K562 (cell line): ENCODE data around the gene SERTAD3. TPM values are rescaled to one million over a fixed set of nuclear protein-coding genes. Genes with fewer than 3 reads are reported as not detected.

Experiments
- ATF1 ChIP-seq, 2 experiments: fragments of 450-650 bp in 1 of 2; IDR thresholded peaks; 2 replicates each; pipeline ENCODE4 v1.6.1; 2016; ENCODE audit warnings: missing compliant biosample characterization in 1 of 2, missing genetic modification characterization in 1 of 2
- CREB1 ChIP-seq, 2 experiments: sonication (generic) in 1 of 2; formaldehyde crosslinking in 1 of 2; IDR thresholded peaks; 2 replicates each; pipeline versions ENCODE4 v1.6.1 to v1.8.0; 2012 to 2022; ENCODE audit warnings: inconsistent platforms in 1 of 2, mild to moderate bottlenecking in 1 of 2, missing genetic modification reagents in 1 of 2, moderate library complexity in 1 of 2
- FIP1L1 ChIP-seq: fragments of 200-400 bp; formaldehyde crosslinking; IDR thresholded peaks from 2 replicates; pipeline ENCODE4 v1.6.1; 2018; ENCODE audit warnings: mild to moderate bottlenecking, low read depth, low read length; ENCODE audit not compliant: poor library complexity, severe bottlenecking
- GTF2E2 ChIP-seq: fragments of 200-800 bp; sonication (Bioruptor generic); IDR thresholded peaks from 2 replicates; pipeline ENCODE4 v1.6.1; 2016; ENCODE audit warnings: missing genetic modification characterization, missing compliant biosample characterization
- HMG20B ChIP-seq: fragments of 250-450 bp; sonication (Bioruptor Pico); IDR thresholded peaks from 2 replicates; pipeline ENCODE4 v1.5.0; 2021; ENCODE audit warnings: mild to moderate bottlenecking
- MCM2 ChIP-seq: fragments of 450-650 bp; IDR thresholded peaks from 2 replicates; pipeline ENCODE4 v1.6.1; 2017; ENCODE audit warnings: low read depth, mild to moderate bottlenecking
- MTA3 ChIP-seq: fragments of 450-650 bp; formaldehyde crosslinking; IDR thresholded peaks from 2 replicates; pipeline ENCODE4 v1.6.1; 2017; ENCODE audit warnings: mild to moderate bottlenecking, borderline replicate concordance
- MYC ChIP-seq, 2 experiments: fragments of 250-450 bp in 1 of 2; sonication (Bioruptor Pico) in 1 of 2; IDR thresholded peaks; 2 replicates each; pipeline versions ENCODE4 v1.5.1 to v1.6.1; 2012 to 2021; ENCODE audit warnings: low read depth in 2 of 2, borderline replicate concordance in 1 of 2, improper control_type of control experiment in 1 of 2, low read length in 1 of 2, mild to moderate bottlenecking in 1 of 2, moderate library complexity in 1 of 2
- PHF20 ChIP-seq: fragments of 450-650 bp; IDR thresholded peaks from 2 replicates; pipeline ENCODE4 v1.6.1; 2018; ENCODE audit not compliant: partially characterized antibody
- SIN3A ChIP-seq, 2 experiments: fragments of 150-350 bp in 1 of 2; IDR thresholded peaks; 2 replicates each; pipeline ENCODE4 v1.6.1; 2011 to 2016; ENCODE audit warnings: borderline replicate concordance in 2 of 2, low read depth in 2 of 2, low read length in 2 of 2, mild to moderate bottlenecking in 2 of 2, moderate library complexity in 2 of 2; ENCODE audit not compliant: control insufficient read depth in 1 of 2
- SIN3B ChIP-seq: fragments of 450-650 bp; IDR thresholded peaks from 2 replicates; pipeline ENCODE4 v1.6.1; 2017; ENCODE audit warnings: low read depth, mild to moderate bottlenecking, moderate library complexity
- TAF1 ChIP-seq: IDR thresholded peaks from 2 replicates; pipeline ENCODE4 v1.6.1; 2011; ENCODE audit warnings: mild to moderate bottlenecking, low read length, moderate library complexity; ENCODE audit not compliant: insufficient read depth, control insufficient read depth, severe bottlenecking; ENCODE audit errors: extremely low read depth
- TARDBP ChIP-seq: fragments of 450-650 bp; IDR thresholded peaks from 2 replicates; pipeline ENCODE4 v1.6.1; 2016
- TEAD4 ChIP-seq, 2 experiments: sonication (generic) in 1 of 2; formaldehyde crosslinking in 1 of 2; IDR thresholded peaks; 2 replicates each; pipeline versions ENCODE4 v1.6.1 to v1.8.0; 2012 to 2022; ENCODE audit warnings: borderline replicate concordance in 1 of 2, inconsistent platforms in 1 of 2, low read length in 1 of 2, mild to moderate bottlenecking in 1 of 2, missing genetic modification reagents in 1 of 2
- VEZF1 ChIP-seq: fragments of 200-800 bp; sonication (Bioruptor generic); IDR thresholded peaks from 2 replicates; pipeline ENCODE4 v1.6.1; 2017; ENCODE audit warnings: missing genetic modification characterization, missing compliant biosample characterization
- polyA plus RNA-seq, 8 experiments: library from polyadenylated mRNA; depleted of rRNA in 4 of 8; stranded (reverse) in 5 of 8; unstranded in 3 of 8; fragments of >200 nt; fragmentation: Nextera tagmentation in 2 of 8; fragmentation: Illumina TruSeq in 1 of 8; extraction: Ambion mirVana in 2 of 8; extraction: Trizol in 1 of 8; gene quantifications; 2 replicates each; pipeline versions ENCODE4 v1.2.1 to v1.2.3, GENCODE V29; 2011 to 2014; ENCODE audit warnings: inconsistent platforms in 1 of 8, missing spikeins in 1 of 8
- total RNA-seq, 7 experiments: library from RNA; depleted of rRNA in 6 of 7; stranded (reverse); fragments of >200 nt in 6 of 7; fragmentation: Illumina TruSeq in 2 of 7; extraction: Trizol in 2 of 7; gene quantifications; 2 replicates each; pipeline versions ENCODE4 v1.2.1 to v1.2.3, GENCODE V29; 2011 to 2021; ENCODE audit warnings: low replicate concordance in 1 of 7
- TF ChIP-seq, protein P1 (sequence below): sonication (generic); formaldehyde crosslinking; IDR thresholded peaks from 2 replicates; pipeline ENCODE4 v1.8.0; 2022; ENCODE audit warnings: missing genetic modification reagents, mild to moderate bottlenecking, borderline replicate concordance

SERTAD3 gene
- total and polyA plus RNA-seq, 9 of the 15 experiments (the other 6 are each of a cell fraction or from before 2014, with no cell fraction given), result 5.4 to 28.9 (median 17.5) TPM

GRCh38 chr19:40425450-40426287 lies 18.5 kb downstream of the SERTAD3 start, which contains the start of gene SERTAD1 (continued):
- TF ChIP-seq FIP1L1, result peak; percentile 92
- no peak for TF ChIP-seq ATF1 (CRISPR knock-in tag; IDR thresholded peaks at IDR 0.05)
- peak; percentile 82 for TF ChIP-seq ATF1 (tag; IDR thresholded peaks at IDR 0.05)
- peak; percentile 53 for TF ChIP-seq PHF20
- no peak for TF ChIP-seq CREB1 (IDR thresholded peaks at IDR 0.05)
- TF ChIP-seq CREB1 (CRISPR knock-in tag; IDR thresholded peaks at IDR 0.05), result peak; percentile 36; the same call in 1 of the 2 replicates
- peak; percentile 89 for TF ChIP-seq HMG20B (CRISPR knock-in tag)
- TF ChIP-seq VEZF1 (CRISPR knock-in tag), result peak; percentile 91
- TF ChIP-seq MCM2, result no peak
- peak; percentile 73 for TF ChIP-seq TAF1
- TF ChIP-seq MTA3, result peak; percentile 71
- TF ChIP-seq GTF2E2 (tag), result 0 out of 2 replicates have a peak, but pooled peaks have one; percentile 64
- TF ChIP-seq MYC (IDR thresholded peaks at IDR 0.05; ENCODE audit: low read depth, low read length), result 0 out of 2 replicates have a peak, but pooled peaks have one; percentile 48
- TF ChIP-seq MYC (CRISPR knock-in tag; IDR thresholded peaks at IDR 0.05; ENCODE audit: borderline replicate concordance, low read depth), result no peak
- TF ChIP-seq, protein P1, sequence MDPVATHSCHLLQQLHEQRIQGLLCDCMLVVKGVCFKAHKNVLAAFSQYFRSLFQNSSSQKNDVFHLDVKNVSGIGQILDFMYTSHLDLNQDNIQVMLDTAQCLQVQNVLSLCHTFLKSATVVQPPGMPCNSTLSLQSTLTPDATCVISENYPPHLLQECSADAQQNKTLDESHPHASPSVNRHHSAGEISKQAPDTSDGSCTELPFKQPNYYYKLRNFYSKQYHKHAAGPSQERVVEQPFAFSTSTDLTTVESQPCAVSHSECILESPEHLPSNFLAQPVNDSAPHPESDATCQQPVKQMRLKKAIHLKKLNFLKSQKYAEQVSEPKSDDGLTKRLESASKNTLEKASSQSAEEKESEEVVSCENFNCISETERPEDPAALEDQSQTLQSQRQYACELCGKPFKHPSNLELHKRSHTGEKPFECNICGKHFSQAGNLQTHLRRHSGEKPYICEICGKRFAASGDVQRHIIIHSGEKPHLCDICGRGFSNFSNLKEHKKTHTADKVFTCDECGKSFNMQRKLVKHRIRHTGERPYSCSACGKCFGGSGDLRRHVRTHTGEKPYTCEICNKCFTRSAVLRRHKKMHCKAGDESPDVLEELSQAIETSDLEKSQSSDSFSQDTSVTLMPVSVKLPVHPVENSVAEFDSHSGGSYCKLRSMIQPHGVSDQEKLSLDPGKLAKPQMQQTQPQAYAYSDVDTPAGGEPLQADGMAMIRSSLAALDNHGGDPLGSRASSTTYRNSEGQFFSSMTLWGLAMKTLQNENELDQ (CRISPR knock-in tag), result no peak
- TF ChIP-seq TARDBP, result peak; percentile 83; the same call in 1 of the 2 replicates
- peak in 1 of 2 experiments; percentile 42; a peak in 2 of 4 replicates for TF ChIP-seq SIN3A (IDR thresholded peaks at IDR 0.05; ENCODE audit: borderline replicate concordance in 2 of 2, control insufficient read depth in 1 of 2, low read depth in 2 of 2, low read length in 2 of 2)
- 0 out of 2 replicates have a peak, but pooled peaks have one; percentile 4 for TF ChIP-seq TEAD4 (IDR thresholded peaks at IDR 0.05; ENCODE audit: low read length)
- TF ChIP-seq TEAD4 (CRISPR knock-in tag; IDR thresholded peaks at IDR 0.05; ENCODE audit: borderline replicate concordance), result no peak
- TF ChIP-seq SIN3B, result peak; percentile 45; the same call in 1 of the 2 replicates
